PC-9 (cell line): ENCODE measurements around the gene FLT4. TPM values are rescaled to one million over a fixed set of nuclear protein-coding genes. Genes with fewer than 3 reads are reported as not detected.
"Not testable (repeated sequence)": the region's sequence is repeated elsewhere in the genome, so short reads cannot be mapped to it uniquely, and the experiment has no call there.

ENCODE experiments used
- BruUV-seq: library from RNA; stranded (reverse); fragments of 400-500 nt; replicated peaks from 2 replicates; lab custom pipeline; 2021; lab: Mats Ljungman, UMichigan
- CTCF ChIA-PET: fragments of 300-600 bp; sonication (Branson Sonifier 250); formaldehyde crosslinking; loops from one replicate; lab custom pipeline; 2022; ENCODE audit warnings: antibody characterized with exemption; lab: Charles Lee
- POLR2A ChIA-PET: fragments of 300-600 bp; sonication (Branson Sonifier 250); formaldehyde crosslinking; loops from one replicate; lab custom pipeline; 2022; ENCODE audit warnings: antibody characterized with exemption; ENCODE audit not compliant: unreplicated experiment; lab: Charles Lee
- DNase-seq, 2 experiments: peaks; one replicate each; pipeline versions ENCODE4 v3.0.0 to v3.0.0-alpha.2; 2015 to 2022; ENCODE audit warnings: mixed read lengths in 1 of 2
- H2AFZ ChIP-seq: fragments of 200-600 bp; sonication (generic); 2 replicates; pipeline ENCODE4 v1.8.1; 2017; ENCODE audit warnings: antibody characterized with exemption
- H3F3A ChIP-seq: fragments of 200-600 bp; sonication (generic); 2 replicates; pipeline ENCODE4 v1.8.1; 2017; ENCODE audit warnings: antibody characterized with exemption, mild to moderate bottlenecking, low read depth; ENCODE audit not compliant: insufficient read depth
- H3K27ac ChIP-seq: fragments of 200-600 bp; sonication (generic); 2 replicates; pipeline ENCODE4 v1.6.1; 2016; ENCODE audit warnings: mixed run types
- H3K27me3 ChIP-seq: fragments of 200-600 bp; sonication (generic); 2 replicates; pipeline ENCODE4 v1.6.1; 2016; ENCODE audit warnings: low read depth, mixed run types; ENCODE audit not compliant: insufficient read depth
- H3K36me3 ChIP-seq: fragments of 200-600 bp; sonication (generic); 2 replicates; pipeline ENCODE4 v1.6.1; 2016; ENCODE audit warnings: low read depth, mixed run types
- H3K4me1 ChIP-seq: fragments of 200-600 bp; sonication (generic); replicated peaks from 2 replicates; pipeline ENCODE4 v1.6.1; 2016; ENCODE audit warnings: mixed run types; ENCODE audit not compliant: insufficient read depth
- H3K4me2 ChIP-seq: fragments of 200-600 bp; sonication (generic); 2 replicates; pipeline ENCODE4 v1.6.1; 2017; ENCODE audit warnings: mixed run types
- H3K4me3 ChIP-seq: fragments of 200-600 bp; sonication (generic); 2 replicates; pipeline ENCODE4 v1.6.1; 2016; ENCODE audit warnings: mixed run types
- H3K79me2 ChIP-seq: fragments of 200-600 bp; sonication (generic); 2 replicates; pipeline ENCODE4 v1.6.1; 2017; ENCODE audit warnings: low read depth, mixed run types
- H3K9me2 ChIP-seq: fragments of 200-600 bp; sonication (generic); 2 replicates; pipeline ENCODE4 v1.8.1; 2017; ENCODE audit warnings: mild to moderate bottlenecking; ENCODE audit not compliant: insufficient read depth
- H3K9me3 ChIP-seq: fragments of 200-600 bp; sonication (generic); 2 replicates; pipeline ENCODE4 v1.8.1; 2016; ENCODE audit warnings: low read depth; ENCODE audit not compliant: insufficient read depth
- H4K20me1 ChIP-seq: fragments of 200-600 bp; sonication (generic); 2 replicates; pipeline ENCODE4 v1.8.1; 2017; ENCODE audit not compliant: insufficient read depth
- CTCF ChIP-seq: fragments of 200-600 bp; sonication (generic); conservative IDR thresholded peaks from 2 replicates; pipeline ENCODE4 v1.6.1; 2017; ENCODE audit warnings: mixed run types, antibody characterized with exemption, mild to moderate bottlenecking, moderate library complexity
- EZH2 ChIP-seq: fragments of 200-600 bp; sonication (generic); IDR thresholded peaks from 2 replicates; pipeline ENCODE4 v1.8.0; 2017; ENCODE audit warnings: antibody characterized with exemption, low read depth
- intact Hi-C: fragments of 100-400 bp; cut with micrococcal nuclease; formaldehyde crosslinking; loops from one replicate; pipeline ENCODE4 v1.10.0; 2022; ENCODE audit not compliant: unreplicated experiment
- total RNA-seq: library from RNA; stranded (reverse); gene quantifications from 2 replicates; pipeline ENCODE4 v1.2.3, GENCODE V29; 2021

FLT4 gene
- total RNA-seq, 1 experiment from 2014 or later: not detected

- DNase-seq: no peak
- Histone ChIP-seq H3K27me3 (peaks cover 68% of the 10 kb centered on the region), H3K36me3 (no peaks in the 10 kb centered on the region), H3F3A (no peaks in the 10 kb centered on the region), H3K4me2 (no peak overlapping the region), H3K27ac (no peak overlapping the region), H3K9me2 (no peaks in the 10 kb centered on the region), H4K20me1 (no peaks in the 10 kb centered on the region), H3K9me3 (no peaks in the 10 kb centered on the region), H3K4me3 (no peak overlapping the region), H3K79me2 (no peaks in the 10 kb centered on the region), H3K4me1 (no peaks in the 10 kb centered on the region), H2AFZ (no peak overlapping the region)
- CTCF ChIA-PET: no interaction called here
- POLR2A ChIA-PET: no interaction called here
- BruUV-seq: no TSS peak
- TF ChIP-seq EZH2 (no peak), CTCF (no peak)
- intact Hi-C loops: no loop called here
Measured at GRCh38 chr5:180658774-180659564, 9.6 kb upstream of the FLT4 start.

- H4K20me1 ChIP-seq, POLR2A ChIA-PET, H3K36me3 ChIP-seq, H2AFZ ChIP-seq, DNase-seq, H3K9me2 ChIP-seq, BruUV-seq, H3K79me2 ChIP-seq, H3F3A ChIP-seq, H3K9me3 ChIP-seq, H3K4me2 ChIP-seq, intact Hi-C loops, H3K27ac ChIP-seq, H3K4me1 ChIP-seq, H3K4me3 ChIP-seq, CTCF ChIA-PET: not testable (repeated sequence)
- peaks cover 72% of the 10 kb centered on the region for H3K27me3 ChIP-seq
Measured at GRCh38 chr5:180655243-180655642, 5.8 kb upstream of the FLT4 start.

GRCh38 chr5:180652771-180653170 lies 3.4 kb upstream of the FLT4 start:
- ChIA-PET CTCF (no interaction called here), POLR2A (no interaction called here)
- Histone ChIP-seq H3K36me3 (no peaks in the 10 kb centered on the region), H4K20me1 (no peaks in the 10 kb centered on the region), H3F3A (no peaks in the 10 kb centered on the region), H3K4me1 (no peaks in the 10 kb centered on the region), H3K79me2 (no peaks in the 10 kb centered on the region), H3K9me3 (no peaks in the 10 kb centered on the region), H3K9me2 (no peaks in the 10 kb centered on the region), H2AFZ (no peak overlapping the region), H3K27me3 (peaks cover 72% of the 10 kb centered on the region), H3K27ac (no peak overlapping the region), H3K4me2 (no peak overlapping the region), H3K4me3 (no peak overlapping the region)
- BruUV-seq: no TSS peak
- TF ChIP-seq EZH2 (no peak), CTCF (no peak)
- DNase-seq: no peak
- intact Hi-C loops: no loop called here
